ENCODE measurements around the gene SH2B3.

Gene SH2B3

DNA sequence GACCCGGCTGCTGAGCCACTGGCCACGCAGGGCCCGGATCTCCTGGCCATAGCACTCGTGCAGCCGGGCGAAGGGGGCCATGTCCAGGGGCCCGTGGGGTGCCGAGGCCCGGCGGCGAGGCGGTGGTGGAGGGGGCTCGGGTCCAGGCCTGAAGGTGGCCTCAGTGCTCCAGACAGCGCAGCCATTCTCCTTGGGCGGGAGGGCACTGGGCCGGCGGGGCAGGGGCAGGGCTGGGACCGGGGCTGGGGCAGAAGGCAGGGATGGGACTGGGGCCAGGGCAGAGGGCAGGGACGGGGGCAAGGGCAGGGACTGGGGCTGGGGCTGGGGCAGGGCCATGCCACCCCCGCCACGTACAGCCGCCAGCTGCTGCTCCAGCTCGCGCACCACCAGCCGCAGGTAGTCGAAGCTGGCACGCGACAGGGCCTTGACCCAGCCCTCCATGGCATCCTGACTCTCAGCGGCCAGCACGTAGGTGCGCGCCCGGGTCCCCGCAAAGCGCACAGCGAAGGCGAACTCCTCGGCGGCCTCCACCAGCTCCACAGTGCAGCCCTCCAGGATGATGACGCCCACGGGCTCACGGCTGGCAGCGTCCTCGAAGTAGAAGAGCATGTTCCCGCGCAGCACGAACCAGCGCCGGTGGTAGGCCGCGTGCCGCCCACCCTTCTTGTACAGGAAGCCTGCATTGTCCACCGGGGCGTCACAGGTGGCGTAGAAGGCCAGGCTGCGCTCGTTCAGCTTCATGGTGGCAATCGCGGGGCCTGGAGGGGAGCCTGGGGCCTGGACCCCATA, 42.8 kb upstream of the SH2B3 start:
- no peak for DNase-seq (ENCODE audit: low read depth)
- no peak for TF ChIP-seq CTCF (conservative IDR thresholded peaks at IDR 0.05; ENCODE audit: low read length)
- H3K4me3 ChIP-seq (ENCODE audit: low read length) = no peak overlapping the region

GRCh38 chr12:111363578-111363977, 42.1 kb upstream of the SH2B3 start:
- no peak overlapping the region for H3K4me3 ChIP-seq (ENCODE audit: low read length)
- TF ChIP-seq CTCF (conservative IDR thresholded peaks at IDR 0.05; ENCODE audit: low read length) = no peak
- peak; percentile 73 for DNase-seq (ENCODE audit: low read depth)

DNA sequence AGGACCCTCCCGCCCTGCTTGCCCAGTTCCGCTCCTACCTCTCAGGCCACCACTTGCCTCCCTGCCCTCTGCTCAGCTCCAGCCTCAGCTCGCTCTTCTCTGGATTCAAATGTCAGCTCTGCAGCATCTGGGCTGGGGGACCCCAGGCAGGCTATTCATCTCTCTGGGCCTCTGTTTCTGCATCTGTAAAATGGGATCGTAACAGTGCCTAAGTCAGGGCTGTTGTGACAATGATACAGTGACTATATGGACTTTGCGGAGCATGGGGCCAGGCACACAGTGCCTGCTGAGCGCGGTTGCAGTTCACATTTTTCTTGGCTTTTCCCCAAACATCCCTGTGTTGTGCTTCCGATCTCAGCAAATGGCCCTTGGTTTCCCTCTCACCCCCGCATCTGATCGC, 39.6 kb upstream of the SH2B3 start:
- no peak for DNase-seq (ENCODE audit: low read depth)
- no peak for TF ChIP-seq CTCF (conservative IDR thresholded peaks at IDR 0.05; ENCODE audit: low read length)
- no peak overlapping the region for H3K4me3 ChIP-seq (ENCODE audit: low read length)

- DNase-seq (ENCODE audit: low read depth) = no peak
- no peak for TF ChIP-seq CTCF (conservative IDR thresholded peaks at IDR 0.05; ENCODE audit: low read length)
- no peak overlapping the region for H3K4me3 ChIP-seq (ENCODE audit: low read length)
These were observed 39.1 kb upstream of the SH2B3 start for GRCh38 chr12:111366583-111366982.

GRCh38 chr12:111367661-111368221, 38.0 kb upstream of the SH2B3 start:
- TF ChIP-seq CTCF (conservative IDR thresholded peaks at IDR 0.05; ENCODE audit: low read length) = no peak
- DNase-seq (ENCODE audit: low read depth) = no peak
- H3K4me3 ChIP-seq (ENCODE audit: low read length) = peak overlapping the region; percentile 87

DNA sequence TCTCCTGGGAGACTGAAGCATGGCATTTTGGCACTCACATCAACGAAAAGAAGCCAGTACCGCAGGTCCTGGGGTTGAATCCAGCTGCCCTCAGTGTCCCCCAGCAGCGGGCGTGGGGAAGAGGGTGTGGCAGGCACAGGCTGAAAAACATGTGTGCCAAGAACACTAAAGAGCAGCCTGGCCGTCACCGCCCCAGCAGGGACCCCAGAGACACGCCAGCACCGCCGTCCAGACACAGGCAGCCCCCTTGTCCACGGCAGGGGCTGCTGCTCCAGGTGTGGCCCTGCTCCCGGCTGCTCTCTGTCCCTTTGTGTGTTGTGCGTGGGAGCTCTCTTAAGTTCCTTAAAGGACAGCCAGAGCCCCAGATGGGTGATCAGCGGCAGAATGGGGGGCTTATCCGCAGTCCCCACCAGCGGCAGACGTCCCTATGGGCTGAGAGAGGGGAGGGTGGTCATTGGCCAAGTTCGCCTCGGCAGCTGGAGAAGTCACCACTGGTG, 37.4 kb upstream of the SH2B3 start:
- no peak for DNase-seq (ENCODE audit: low read depth)
- TF ChIP-seq CTCF (conservative IDR thresholded peaks at IDR 0.05; ENCODE audit: low read length) = no peak
- H3K4me3 ChIP-seq (ENCODE audit: low read length) = peak overlapping the region; percentile 87
